ENCODE measurements around the gene NOTCH1. TPM values are rescaled to one million over a fixed set of nuclear protein-coding genes. Genes with fewer than 3 reads are reported as not detected.

Gene NOTCH1
- total RNA-seq, 1 donor from 2014 or later, result 34.1 TPM

DNA sequence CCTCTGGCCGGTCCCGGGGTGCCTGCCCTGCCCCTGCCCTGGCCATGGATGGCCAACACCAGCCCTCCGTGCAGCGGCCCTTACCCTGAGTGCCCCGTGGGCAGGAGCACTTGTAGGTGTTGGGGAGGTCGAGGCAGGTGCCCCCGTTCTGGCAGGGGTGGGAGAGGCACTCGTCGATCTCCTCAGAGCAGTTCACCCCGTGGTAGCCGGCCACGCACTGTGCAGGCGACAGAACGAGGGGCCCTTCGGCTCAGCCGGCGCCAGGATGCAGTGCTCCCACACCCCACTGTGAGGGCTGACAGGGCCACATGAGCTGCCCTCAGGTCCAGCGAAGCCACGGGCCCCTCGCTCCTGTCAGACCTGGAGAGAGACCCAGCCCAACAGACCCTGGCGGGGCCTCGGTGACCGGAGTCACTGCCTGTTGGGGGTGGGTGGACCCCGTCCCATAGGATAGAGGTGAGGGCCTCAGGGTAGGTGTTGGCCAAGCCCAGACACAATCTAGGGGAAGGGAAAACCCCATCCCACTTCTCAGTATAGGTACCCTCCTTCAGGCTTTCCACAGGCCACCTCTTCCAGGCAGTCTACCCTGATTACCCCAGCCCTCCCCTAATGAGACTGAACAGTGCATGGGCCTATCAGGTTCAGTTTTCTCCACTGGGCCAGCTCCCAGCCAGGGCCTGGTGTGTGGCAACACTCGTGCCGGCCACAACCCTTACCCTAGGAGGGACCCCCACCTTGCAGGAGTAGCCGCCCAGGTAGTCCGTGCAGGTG, 38.4 kb downstream of the NOTCH1 start:
- Histone ChIP-seq H3K9ac (ENCODE audit: low read length) (no peak overlapping the region), H2AFZ (ENCODE audit: low read depth, low read length) (no peak overlapping the region), H3K9me3 (ENCODE audit: insufficient read depth, low read depth, low read length) (no peaks in the 10 kb centered on the region), H3K4me2 (ENCODE audit: low read length) (no peak overlapping the region), H3K4me1 (ENCODE audit: insufficient read depth, low read length) (no peaks in the 10 kb centered on the region), H3K79me2 (ENCODE audit: insufficient read depth, low read length) (no peaks in the 10 kb centered on the region), H4K20me1 (ENCODE audit: insufficient read depth, low read length) (peaks cover 7% of the 10 kb centered on the region), H3K4me3 (ENCODE audit: insufficient read depth, low read depth, low read length) (no peak overlapping the region), H3K27ac (ENCODE audit: low read depth, low read length) (no peak overlapping the region), H3K36me3 (ENCODE audit: insufficient read depth, low read length) (no peaks in the 10 kb centered on the region), H3K27me3 (ENCODE audit: insufficient read depth, low read length) (no peaks in the 10 kb centered on the region)
- H3K27ac Mint-ChIP-seq (ENCODE audit: unreplicated experiment), result no peak overlapping the region
- no peaks in the 10 kb centered on the region for H3K9me3 Mint-ChIP-seq (ENCODE audit: unreplicated experiment)
- H3K27me3 Mint-ChIP-seq (ENCODE audit: low read depth, unreplicated experiment), result no peaks in the 10 kb centered on the region
- no peak for DNase-seq (ENCODE audit: low read depth)
- H3K4me1 Mint-ChIP-seq (ENCODE audit: low read depth, unreplicated experiment), result no peaks in the 10 kb centered on the region
- no peak overlapping the region for H3K4me3 Mint-ChIP-seq (ENCODE audit: unreplicated experiment)
- no peak for FAIRE-seq
- TF ChIP-seq EZH2 (IDR thresholded peaks at IDR 0.05; ENCODE audit: insufficient read depth, low read length), result no peak
- TF ChIP-seq, protein P1, sequence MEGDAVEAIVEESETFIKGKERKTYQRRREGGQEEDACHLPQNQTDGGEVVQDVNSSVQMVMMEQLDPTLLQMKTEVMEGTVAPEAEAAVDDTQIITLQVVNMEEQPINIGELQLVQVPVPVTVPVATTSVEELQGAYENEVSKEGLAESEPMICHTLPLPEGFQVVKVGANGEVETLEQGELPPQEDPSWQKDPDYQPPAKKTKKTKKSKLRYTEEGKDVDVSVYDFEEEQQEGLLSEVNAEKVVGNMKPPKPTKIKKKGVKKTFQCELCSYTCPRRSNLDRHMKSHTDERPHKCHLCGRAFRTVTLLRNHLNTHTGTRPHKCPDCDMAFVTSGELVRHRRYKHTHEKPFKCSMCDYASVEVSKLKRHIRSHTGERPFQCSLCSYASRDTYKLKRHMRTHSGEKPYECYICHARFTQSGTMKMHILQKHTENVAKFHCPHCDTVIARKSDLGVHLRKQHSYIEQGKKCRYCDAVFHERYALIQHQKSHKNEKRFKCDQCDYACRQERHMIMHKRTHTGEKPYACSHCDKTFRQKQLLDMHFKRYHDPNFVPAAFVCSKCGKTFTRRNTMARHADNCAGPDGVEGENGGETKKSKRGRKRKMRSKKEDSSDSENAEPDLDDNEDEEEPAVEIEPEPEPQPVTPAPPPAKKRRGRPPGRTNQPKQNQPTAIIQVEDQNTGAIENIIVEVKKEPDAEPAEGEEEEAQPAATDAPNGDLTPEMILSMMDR (IDR thresholded peaks at IDR 0.05; ENCODE audit: insufficient read depth, low read depth, low read length), result no peak
- H3K36me3 Mint-ChIP-seq (ENCODE audit: low read depth, unreplicated experiment), result peaks cover 2% of the 10 kb centered on the region

DNA sequence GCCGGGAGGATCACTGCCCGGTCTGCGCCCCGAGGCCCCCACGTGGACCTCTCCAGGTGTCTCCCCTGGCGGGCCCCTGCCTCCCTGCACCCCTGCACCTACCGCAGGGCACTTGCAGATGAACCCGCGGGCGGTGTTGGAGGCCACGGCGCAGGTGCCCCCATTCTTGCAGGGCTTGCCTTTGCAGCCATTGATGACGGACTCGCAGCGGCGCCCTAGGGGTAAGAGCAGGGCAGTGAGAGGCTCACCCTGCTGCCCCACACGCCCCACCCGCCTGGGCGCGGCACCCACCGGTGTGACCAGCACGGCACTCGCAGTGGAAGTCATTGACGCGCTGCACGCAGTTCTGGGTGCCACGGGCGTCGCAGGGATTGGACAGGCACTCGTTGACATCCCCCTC, 39.4 kb downstream of the NOTCH1 start:
- H3K4me3 Mint-ChIP-seq (ENCODE audit: unreplicated experiment), result no peak overlapping the region
- peaks cover 2% of the 10 kb centered on the region for H3K36me3 Mint-ChIP-seq (ENCODE audit: low read depth, unreplicated experiment)

More for the DNA sequence above, 39.4 kb downstream of the NOTCH1 start:
- H3K4me2 ChIP-seq (ENCODE audit: low read length), result no peak overlapping the region
- H4K20me1 ChIP-seq (ENCODE audit: insufficient read depth, low read length), result peaks cover 4% of the 10 kb centered on the region
- no peaks in the 10 kb centered on the region for H3K27me3 Mint-ChIP-seq (ENCODE audit: low read depth, unreplicated experiment)
- no peaks in the 10 kb centered on the region for H3K27me3 ChIP-seq (ENCODE audit: insufficient read depth, low read length)
- no peak overlapping the region for H3K27ac Mint-ChIP-seq (ENCODE audit: unreplicated experiment)
- no peaks in the 10 kb centered on the region for H3K9me3 ChIP-seq (ENCODE audit: insufficient read depth, low read depth, low read length)
- TF ChIP-seq EZH2 (IDR thresholded peaks at IDR 0.05; ENCODE audit: insufficient read depth, low read length), result no peak
- TF ChIP-seq, protein P1 (IDR thresholded peaks at IDR 0.05; ENCODE audit: insufficient read depth, low read depth, low read length), result no peak
- H3K9me3 Mint-ChIP-seq (ENCODE audit: unreplicated experiment), result no peaks in the 10 kb centered on the region
- H3K4me3 ChIP-seq (ENCODE audit: insufficient read depth, low read depth, low read length), result no peak overlapping the region
- H3K4me1 ChIP-seq (ENCODE audit: insufficient read depth, low read length), result no peaks in the 10 kb centered on the region
- DNase-seq (ENCODE audit: low read depth) (no peak), FAIRE-seq (no peak)
- H3K9ac ChIP-seq (ENCODE audit: low read length), result no peak overlapping the region
- H3K4me1 Mint-ChIP-seq (ENCODE audit: low read depth, unreplicated experiment), result no peaks in the 10 kb centered on the region
- no peak overlapping the region for H2AFZ ChIP-seq (ENCODE audit: low read depth, low read length)
- no peaks in the 10 kb centered on the region for H3K36me3 ChIP-seq (ENCODE audit: insufficient read depth, low read length)
- no peaks in the 10 kb centered on the region for H3K79me2 ChIP-seq (ENCODE audit: insufficient read depth, low read length)
- H3K27ac ChIP-seq (ENCODE audit: low read depth, low read length), result no peak overlapping the region
